ENCODE measurements around the gene FUT8. TPM values are rescaled to one million over a fixed set of nuclear protein-coding genes. Genes with fewer than 3 reads are reported as not detected.
"Not testable (repeated sequence)": the region's sequence is repeated elsewhere in the genome, so short reads cannot be mapped to it uniquely, and the experiment has no call there.

The FUT8 gene
- total RNA-seq, 4 donors from 2014 or later, result 6.5 to 11.3 (median 9.3) TPM

DNA sequence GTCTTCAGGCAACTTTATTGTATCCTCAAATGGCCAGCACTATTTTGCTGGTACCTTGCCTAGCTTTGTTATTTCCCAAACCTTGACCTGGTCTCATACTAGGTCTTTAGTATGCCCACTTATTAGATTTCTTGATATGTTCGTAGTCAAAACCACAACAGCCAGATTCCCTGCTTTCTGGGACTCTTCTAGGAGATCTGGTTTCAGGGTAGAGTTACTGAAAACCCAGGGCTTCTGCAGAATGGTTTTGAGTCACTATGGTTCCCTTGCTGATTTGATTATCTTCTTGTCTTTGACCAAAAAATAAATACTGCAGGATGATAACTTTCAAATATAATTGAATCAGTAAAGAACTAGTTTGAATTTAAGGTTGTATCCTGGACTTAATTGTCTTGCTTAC is 211.2 kb downstream of the FUT8 start:
- Histone ChIP-seq H3K9me3 (no peaks in the 10 kb centered on the region), H3K36me3 (no peaks in the 10 kb centered on the region), H3K4me1 (no peaks in the 10 kb centered on the region), H3K27ac (no peak overlapping the region), H3K4me3 (no peak overlapping the region), H3K27me3 (no peaks in the 10 kb centered on the region)
- DNase-seq, result no peak
- intact Hi-C loops (cut with DNase I; ENCODE audit: low total_unique reads) (no loop called here), in situ Hi-C loops (cut with MboI; ENCODE audit: low sequenced_read_pairs in 4 of 4) (no loop called here)
- no peak for ATAC-seq
- TF ChIP-seq, protein P1, sequence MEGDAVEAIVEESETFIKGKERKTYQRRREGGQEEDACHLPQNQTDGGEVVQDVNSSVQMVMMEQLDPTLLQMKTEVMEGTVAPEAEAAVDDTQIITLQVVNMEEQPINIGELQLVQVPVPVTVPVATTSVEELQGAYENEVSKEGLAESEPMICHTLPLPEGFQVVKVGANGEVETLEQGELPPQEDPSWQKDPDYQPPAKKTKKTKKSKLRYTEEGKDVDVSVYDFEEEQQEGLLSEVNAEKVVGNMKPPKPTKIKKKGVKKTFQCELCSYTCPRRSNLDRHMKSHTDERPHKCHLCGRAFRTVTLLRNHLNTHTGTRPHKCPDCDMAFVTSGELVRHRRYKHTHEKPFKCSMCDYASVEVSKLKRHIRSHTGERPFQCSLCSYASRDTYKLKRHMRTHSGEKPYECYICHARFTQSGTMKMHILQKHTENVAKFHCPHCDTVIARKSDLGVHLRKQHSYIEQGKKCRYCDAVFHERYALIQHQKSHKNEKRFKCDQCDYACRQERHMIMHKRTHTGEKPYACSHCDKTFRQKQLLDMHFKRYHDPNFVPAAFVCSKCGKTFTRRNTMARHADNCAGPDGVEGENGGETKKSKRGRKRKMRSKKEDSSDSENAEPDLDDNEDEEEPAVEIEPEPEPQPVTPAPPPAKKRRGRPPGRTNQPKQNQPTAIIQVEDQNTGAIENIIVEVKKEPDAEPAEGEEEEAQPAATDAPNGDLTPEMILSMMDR (IDR thresholded peaks at IDR 0.05 in 4 of 5, conservative IDR thresholded peaks at IDR 0.05 in 1 of 5), result no peak
- no peak for TF ChIP-seq POLR2A (IDR thresholded peaks at IDR 0.05)

DNA sequence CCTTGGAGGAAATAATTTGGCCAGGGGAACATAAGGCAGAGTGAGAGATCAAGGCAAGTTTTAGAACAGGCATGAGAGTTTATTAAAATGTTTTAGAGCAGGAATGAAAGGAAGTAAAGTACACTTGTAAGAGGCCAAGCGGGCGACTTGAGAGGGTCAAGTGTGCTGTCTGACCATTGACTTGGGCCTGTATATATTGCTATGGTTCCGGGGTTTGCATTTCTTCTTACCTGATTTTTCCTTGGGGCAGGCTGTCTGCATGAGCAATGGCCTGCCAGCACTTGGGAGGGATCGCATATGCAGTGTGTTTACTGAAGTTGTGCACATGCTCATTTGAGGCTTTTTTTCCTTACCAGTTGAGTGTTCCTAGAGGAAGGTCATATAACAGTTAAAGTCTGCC is 214.8 kb downstream of the FUT8 start:
- no peaks in the 10 kb centered on the region for H3K4me1 ChIP-seq
- H3K27ac ChIP-seq, result no peak overlapping the region
- no peaks in the 10 kb centered on the region for H3K9me3 ChIP-seq
- intact Hi-C loops (cut with DNase I; ENCODE audit: low total_unique reads) (no loop called here), in situ Hi-C loops (cut with MboI; ENCODE audit: low sequenced_read_pairs in 4 of 4) (no loop called here)
- H3K27me3 ChIP-seq, result no peaks in the 10 kb centered on the region
- TF ChIP-seq POLR2A (IDR thresholded peaks at IDR 0.05), result no peak
- TF ChIP-seq, protein P1 (IDR thresholded peaks at IDR 0.05 in 4 of 5, conservative IDR thresholded peaks at IDR 0.05 in 1 of 5), result no peak
- H3K36me3 ChIP-seq, result no peaks in the 10 kb centered on the region
- H3K4me3 ChIP-seq, result no peak overlapping the region
- DNase-seq (no peak), ATAC-seq (no peak)

DNA sequence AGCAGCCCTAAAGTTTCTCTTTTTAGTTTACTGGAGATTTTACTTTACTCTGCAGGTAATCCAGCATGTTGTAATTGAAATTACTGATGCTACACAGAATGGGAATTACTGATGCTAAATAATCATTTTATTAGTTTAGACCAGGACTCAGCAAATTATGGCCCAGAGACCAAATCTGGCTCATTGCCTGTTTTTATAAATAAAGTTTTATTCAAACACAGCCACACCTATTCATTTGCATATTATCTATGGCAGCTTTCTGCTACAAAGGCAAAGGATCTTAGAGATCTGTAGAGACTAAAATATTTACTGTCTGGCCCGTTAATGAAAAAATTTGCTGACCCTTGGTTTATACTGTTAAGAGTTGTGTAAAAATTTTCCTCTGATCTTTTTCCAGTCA is 216.1 kb downstream of the FUT8 start:
- H3K4me3 ChIP-seq, result no peak overlapping the region
- no peaks in the 10 kb centered on the region for H3K9me3 ChIP-seq
- in situ Hi-C loops (cut with MboI; ENCODE audit: low sequenced_read_pairs in 4 of 4), result no loop called here
- no peak overlapping the region for H3K27ac ChIP-seq
- H3K27me3 ChIP-seq, result no peaks in the 10 kb centered on the region
- DNase-seq (no peak), ATAC-seq (no peak)
- TF ChIP-seq, protein P1 (IDR thresholded peaks at IDR 0.05 in 4 of 5, conservative IDR thresholded peaks at IDR 0.05 in 1 of 5), result no peak
- TF ChIP-seq POLR2A (IDR thresholded peaks at IDR 0.05), result no peak
- no peaks in the 10 kb centered on the region for H3K4me1 ChIP-seq
- H3K36me3 ChIP-seq, result no peaks in the 10 kb centered on the region
- intact Hi-C loops (cut with DNase I; ENCODE audit: low total_unique reads), result no loop called here

DNA sequence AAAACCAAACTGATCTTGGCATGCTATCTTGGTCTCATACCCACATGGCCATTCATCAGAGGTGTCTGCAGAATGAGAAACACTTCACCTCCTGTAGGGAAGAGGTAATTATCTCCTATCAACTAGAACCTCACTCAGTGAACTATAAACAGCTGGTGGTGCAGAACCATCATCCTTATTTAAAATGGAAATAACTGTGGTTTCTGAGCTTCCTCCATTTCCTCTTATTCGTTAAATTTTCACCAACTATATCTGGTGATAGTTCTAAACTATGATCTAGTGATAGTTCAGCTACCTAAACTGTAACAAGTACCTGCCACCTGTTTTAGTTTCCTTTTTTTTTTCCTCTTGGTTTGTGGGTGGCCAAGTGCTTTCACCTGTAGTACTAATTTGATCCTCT is 218.5 kb downstream of the FUT8 start:
- no peak for ATAC-seq
- Histone ChIP-seq H3K27me3 (no peaks in the 10 kb centered on the region), H3K4me3 (no peak overlapping the region), H3K27ac (no peak overlapping the region), H3K36me3 (no peaks in the 10 kb centered on the region), H3K4me1 (no peaks in the 10 kb centered on the region), H3K9me3 (peaks cover 0 to 3% (median 0%) of the 10 kb centered on the region in 3 donors)
- in situ Hi-C loops (cut with MboI; ENCODE audit: low sequenced_read_pairs in 4 of 4), result no loop called here
- intact Hi-C loops (cut with DNase I; ENCODE audit: low total_unique reads), result no loop called here
- TF ChIP-seq POLR2A (IDR thresholded peaks at IDR 0.05), result no peak
- TF ChIP-seq, protein P1 (IDR thresholded peaks at IDR 0.05 in 4 of 5, conservative IDR thresholded peaks at IDR 0.05 in 1 of 5), result no peak
- no peak for DNase-seq

DNA sequence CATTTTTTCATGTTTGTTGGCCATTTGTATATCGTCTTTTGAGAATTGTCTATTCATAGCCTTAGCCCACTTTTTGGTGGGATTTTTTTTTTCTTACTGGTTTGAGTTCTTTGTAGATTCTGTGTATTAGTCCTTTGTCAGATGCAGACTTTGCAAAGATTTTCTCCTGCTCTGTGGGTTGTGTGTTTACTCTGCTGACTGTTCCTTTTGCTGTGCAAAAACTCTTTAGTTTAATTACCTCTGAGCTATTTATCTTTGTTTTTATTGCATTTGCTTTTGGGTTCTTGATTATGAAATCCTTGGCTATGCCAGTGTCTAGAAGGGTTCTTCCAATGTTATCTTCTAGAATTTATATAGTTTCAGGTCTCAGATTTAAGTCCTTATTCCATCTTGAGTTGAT is 220.0 kb downstream of the FUT8 start:
- Histone ChIP-seq H3K27ac (no peak overlapping the region), H3K36me3 (no peaks in the 10 kb centered on the region), H3K4me1 (no peaks in the 10 kb centered on the region), H3K4me3 (no peak overlapping the region), H3K9me3 (peaks cover 0 to 3% (median 0%) of the 10 kb centered on the region in 3 donors), H3K27me3 (no peaks in the 10 kb centered on the region)
- in situ Hi-C loops (cut with MboI; ENCODE audit: low sequenced_read_pairs in 4 of 4), result no loop called here
- ATAC-seq (no peak), DNase-seq (no peak)
- no peak for TF ChIP-seq POLR2A (IDR thresholded peaks at IDR 0.05)
- TF ChIP-seq, protein P1 (IDR thresholded peaks at IDR 0.05 in 4 of 5, conservative IDR thresholded peaks at IDR 0.05 in 1 of 5), result no peak
- intact Hi-C loops (cut with DNase I; ENCODE audit: low total_unique reads), result no loop called here

DNA sequence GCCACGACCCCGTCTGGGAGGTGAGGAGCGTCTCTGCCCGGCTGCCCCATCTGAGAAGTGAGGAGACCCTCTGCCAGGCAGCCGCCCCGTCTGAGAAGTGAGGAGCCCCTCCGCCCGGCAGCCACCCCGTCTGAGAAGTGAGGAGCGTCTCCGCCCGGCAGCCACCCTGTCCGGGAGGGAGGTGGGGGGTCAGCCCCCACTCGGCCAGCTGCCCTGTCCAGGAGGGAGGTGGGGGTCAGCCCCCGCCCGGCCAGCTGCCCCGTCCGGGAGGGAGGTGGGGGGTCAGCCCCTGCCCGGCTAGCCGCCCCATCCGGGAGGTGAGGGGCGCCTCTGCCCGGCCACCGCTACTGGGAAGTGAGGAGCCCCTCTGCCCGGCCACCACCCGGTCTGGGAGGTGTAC is 221.1 kb downstream of the FUT8 start:
- H3K27ac ChIP-seq; H3K27me3 ChIP-seq; in situ Hi-C loops (cut with MboI; ENCODE audit: low sequenced_read_pairs in 4 of 4); intact Hi-C loops (cut with DNase I; ENCODE audit: low total_unique reads); DNase-seq; H3K9me3 ChIP-seq; H3K4me3 ChIP-seq; ATAC-seq; H3K4me1 ChIP-seq; H3K36me3 ChIP-seq: not testable (repeated sequence)

All from gastrocnemius medialis (tissue), 4 donors.